Activated CD8-positive, alpha-beta memory T cell treated with anti-CD3 and anti-CD28 coated beads, Interleukin-2, amount 50 U/mL, for 4 hours (primary cell): Measurements from ENCODE around the gene CACNA1B.

Source experiments
- DNase-seq: peaks from one replicate; pipeline ENCODE4 v3.0.0-alpha.2; 2020

The CACNA1B gene

GRCh38 chr9:137969685-137970084, 92.1 kb downstream of the CACNA1B start:
- no peak for DNase-seq

DNA sequence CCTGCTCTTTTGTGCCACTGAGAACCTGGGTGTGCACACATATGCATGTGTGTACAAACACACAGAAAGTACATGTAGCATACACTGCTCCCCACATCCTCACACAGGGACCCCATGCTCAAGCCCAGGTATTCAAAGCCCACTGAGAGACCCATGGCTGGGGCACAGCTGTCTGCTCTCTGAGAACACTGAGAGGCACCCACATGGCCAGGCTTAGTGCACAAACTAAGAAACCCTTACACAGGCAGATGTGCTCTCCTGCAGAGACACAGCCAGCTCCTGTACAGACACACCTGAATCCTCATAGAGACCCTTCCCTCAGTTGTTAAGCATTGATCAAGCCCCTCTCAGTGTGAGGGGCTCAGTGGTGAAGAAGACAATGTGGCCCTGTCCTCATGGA, 92.5 kb downstream of the CACNA1B start:
- no peak for DNase-seq

GRCh38 chr9:137970686-137971476, 93.3 kb downstream of the CACNA1B start:
- DNase-seq, result no peak

GRCh38 chr9:137971477-137972138, 94.0 kb downstream of the CACNA1B start:
- no peak for DNase-seq

GRCh38 chr9:137972355-137972987, 94.9 kb downstream of the CACNA1B start:
- no peak for DNase-seq

GRCh38 chr9:137972988-137973470, 95.4 kb downstream of the CACNA1B start:
- no peak for DNase-seq

- DNase-seq, result no peak
Observed at GRCh38 chr9:137973829-137974416, 96.3 kb downstream of the CACNA1B start.

- no peak for DNase-seq
Observed at GRCh38 chr9:137974746-137975526, 97.4 kb downstream of the CACNA1B start.

- no peak for DNase-seq
Observed at GRCh38 chr9:137975527-137975913, 97.9 kb downstream of the CACNA1B start.

DNA sequence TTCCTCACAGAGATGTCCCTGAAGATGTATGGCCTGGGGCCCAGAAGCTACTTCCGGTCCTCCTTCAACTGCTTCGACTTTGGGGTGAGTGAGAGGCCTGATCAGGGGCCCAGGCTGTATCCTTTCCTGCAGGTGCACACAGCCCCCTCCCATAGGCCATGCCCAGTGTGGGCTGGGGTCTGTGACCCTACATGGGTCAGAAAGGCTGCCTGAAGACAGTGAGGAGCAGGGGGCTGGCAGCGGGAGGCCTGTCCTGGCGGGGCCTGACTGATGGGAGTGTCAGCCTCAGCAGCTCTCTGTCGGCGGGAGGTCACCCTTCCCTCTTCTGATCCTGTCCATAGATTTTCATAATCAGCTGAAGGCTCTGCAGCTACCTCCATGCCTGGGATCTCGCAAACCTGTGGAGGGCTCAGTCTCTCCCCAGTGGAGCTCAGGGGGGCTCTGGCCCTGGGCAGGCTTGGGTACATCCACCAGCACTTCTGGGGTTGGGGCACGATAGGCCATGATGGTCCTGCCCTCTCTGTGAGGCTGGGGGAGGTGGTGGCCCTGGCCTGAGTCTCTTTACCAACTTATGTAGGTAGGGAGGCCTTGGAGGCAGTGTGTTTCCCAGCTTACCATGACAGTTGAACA, 98.5 kb downstream of the CACNA1B start:
- no peak for DNase-seq

DNA sequence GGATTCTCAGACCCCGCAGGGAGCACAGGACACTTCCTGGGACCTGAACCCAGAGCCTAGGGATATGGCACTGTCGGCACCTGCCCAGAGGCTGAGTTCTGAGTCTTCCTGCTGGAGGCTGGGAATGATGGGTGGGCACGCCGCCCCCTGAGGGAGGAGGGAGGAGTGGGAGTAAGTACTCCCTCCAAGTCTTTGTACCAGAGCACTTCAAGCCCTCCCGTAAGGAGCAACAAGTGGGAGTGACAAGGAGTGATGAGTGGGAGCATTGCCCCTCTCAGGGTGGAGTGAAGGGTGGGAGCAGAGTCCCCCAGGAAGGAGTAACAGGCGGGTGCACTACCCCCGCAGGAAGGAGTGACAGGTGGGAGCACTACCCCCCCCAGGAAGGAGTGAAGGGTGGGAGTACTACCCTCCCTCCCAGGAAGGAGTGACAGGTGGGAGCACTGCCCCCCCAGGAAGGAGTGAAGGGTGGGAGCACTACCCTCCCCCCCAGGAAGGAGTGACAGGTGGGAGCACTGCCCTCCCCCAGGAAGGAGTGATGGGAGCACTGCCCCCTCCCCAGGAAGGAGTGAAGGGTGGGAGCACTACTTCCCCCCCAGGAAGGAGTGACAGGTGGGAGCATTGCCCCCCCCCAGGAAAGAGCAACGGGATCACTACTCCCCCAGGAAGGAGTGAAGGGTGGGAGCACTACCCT, 100.1 kb downstream of the CACNA1B start:
- no peak for DNase-seq

GRCh38 chr9:137978262-137978714, 100.7 kb downstream of the CACNA1B start:
- DNase-seq, result no peak

DNA sequence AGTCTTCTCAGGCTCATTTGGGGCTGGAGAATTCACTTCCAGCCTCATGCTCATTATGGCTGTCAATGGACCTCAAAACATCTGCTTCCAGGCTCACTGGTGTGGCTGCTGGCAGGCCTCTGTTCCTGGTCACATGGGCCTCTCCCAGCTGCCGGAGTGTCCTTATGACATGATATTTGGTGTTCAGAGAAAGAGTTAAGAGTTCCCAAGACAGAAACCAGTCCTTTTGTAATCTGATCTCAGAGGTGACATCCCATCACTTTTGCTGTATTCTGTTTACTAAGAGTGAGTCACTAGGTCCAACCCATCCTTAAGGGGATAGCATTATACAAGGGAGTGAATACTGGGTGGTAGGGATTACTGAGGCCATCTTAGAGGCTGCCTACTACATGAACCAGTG, 104.6 kb downstream of the CACNA1B start:
- no peak for DNase-seq

- DNase-seq, result no peak
Observed at GRCh38 chr9:137984005-137984404, 106.4 kb downstream of the CACNA1B start.

- no peak for DNase-seq
Observed at GRCh38 chr9:137984520-137985257, 107.1 kb downstream of the CACNA1B start.

- DNase-seq, result no peak
Observed at GRCh38 chr9:137985637-137986071, 108.1 kb downstream of the CACNA1B start.

- DNase-seq, result no peak
Observed at GRCh38 chr9:137986268-137987099, 108.9 kb downstream of the CACNA1B start.

- no peak for DNase-seq
Observed at GRCh38 chr9:137987244-137988030, 109.9 kb downstream of the CACNA1B start.

GRCh38 chr9:137988051-137988450, 110.5 kb downstream of the CACNA1B start:
- DNase-seq, result no peak
